A549 (cell line): ENCODE data around the gene NADK. TPM values are rescaled to one million over a fixed set of nuclear protein-coding genes. Genes with fewer than 3 reads are reported as not detected.

Source experiments
- ATAC-seq, 2 experiments: fragments of 200-7000 bp in 1 of 2; fragments of >200 bp in 1 of 2; cut with Nextera tagmentation in 1 of 2; cut with Tn5 transposase in 1 of 2; 3 replicates each; pipeline versions ENCODE4 v1.8.0 to v1.9.1; 2018 to 2020; ENCODE audit warnings: mild to moderate bottlenecking in 1 of 2, moderate library complexity in 1 of 2
- CTCF ChIA-PET: fragments of 300-600 bp; sonication (Branson Sonifier 250); formaldehyde crosslinking; extraction: SDS; loops from one replicate; lab custom pipeline; 2021; ENCODE audit warnings: antibody characterized with exemption, inconsistent platforms; lab: Yijun Ruan, JAX
- POLR2A ChIA-PET: fragments of 350-600 bp; formaldehyde crosslinking; extraction: SDS; loops from one replicate; lab custom pipeline; 2021; ENCODE audit warnings: antibody characterized with exemption, inconsistent platforms; lab: Yijun Ruan, JAX
- DNase-seq, 2 experiments: peaks; one replicate each; pipeline versions ENCODE4 v3.0.0 to v3.0.0-alpha.2; 2011 to 2016; ENCODE audit warnings: low read depth in 1 of 2, low spot score in 1 of 2
- FAIRE-seq: peaks from 2 replicates; lab custom pipeline; 2011; peaks lifted over from hg19 to GRCh38; lab: Jason Lieb, UNC
- H3K27ac ChIP-seq, 2 experiments: fragments of >200 bp; sonication (Bioruptor Twin); formaldehyde crosslinking; 3 replicates each; pipeline ENCODE4 v1.5.1; 2016 to 2017
- H3K4me1 ChIP-seq: fragments of >200 bp; sonication (Bioruptor Twin); formaldehyde crosslinking; 3 replicates; pipeline ENCODE4 v1.6.1; 2016
- H3K4me2 ChIP-seq: fragments of >200 bp; sonication (Bioruptor Twin); formaldehyde crosslinking; 3 replicates; pipeline ENCODE4 v1.6.1; 2016
- H3K4me3 ChIP-seq: fragments of >200 bp; sonication (Bioruptor Twin); formaldehyde crosslinking; 3 replicates; pipeline ENCODE4 v1.5.1; 2016
- H3K9me3 ChIP-seq: fragments of >200 bp; sonication (Bioruptor Twin); formaldehyde crosslinking; 3 replicates; pipeline ENCODE4 v1.6.1; 2016
- BCL3 ChIP-seq: fragments of >200 bp; sonication (Bioruptor Twin); formaldehyde crosslinking; IDR thresholded peaks from 3 replicates; pipeline ENCODE4 v1.6.1; 2016
- CBX2 ChIP-seq: fragments of 200-600 bp; sonication (generic); IDR thresholded peaks from 2 replicates; pipeline ENCODE4 v1.6.1; 2016; ENCODE audit warnings: low read depth, mild to moderate bottlenecking, borderline replicate concordance
- CBX8 ChIP-seq: fragments of 200-600 bp; sonication (generic); IDR thresholded peaks from 2 replicates; pipeline ENCODE4 v1.6.1; 2016
- CHD4 ChIP-seq: fragments of 200-600 bp; sonication (generic); IDR thresholded peaks from 2 replicates; pipeline ENCODE4 v1.6.1; 2016; ENCODE audit warnings: antibody characterized with exemption, mild to moderate bottlenecking, borderline replicate concordance
- CTCF ChIP-seq: fragments of >200 bp; sonication (Bioruptor Twin); formaldehyde crosslinking; IDR thresholded peaks from 3 replicates; pipeline ENCODE4 v1.5.1; 2016
- EHF ChIP-seq: fragments of 250-450 bp; sonication (Bioruptor Pico); IDR thresholded peaks from 2 replicates; pipeline ENCODE4 v1.5.0; 2020; ENCODE audit warnings: mild to moderate bottlenecking
- ELK1 ChIP-seq: fragments of 150-350 bp; IDR thresholded peaks from 2 replicates; pipeline ENCODE4 v1.6.1; 2014; ENCODE audit warnings: low read depth, mild to moderate bottlenecking, low read length
- FOSB ChIP-seq: fragments of 250-450 bp; sonication (Bioruptor Pico); IDR thresholded peaks from 2 replicates; pipeline ENCODE4 v1.5.0; 2020; ENCODE audit warnings: mild to moderate bottlenecking, moderate library complexity
- FOSL2 ChIP-seq, 2 experiments: fragments of 450-650 bp in 1 of 2; fragments of >200 bp in 1 of 2; sonication (Bioruptor Twin) in 1 of 2; formaldehyde crosslinking; IDR thresholded peaks; 2 replicates each; pipeline versions ENCODE4 v1.5.0 to v1.6.1; 2016 to 2020; ENCODE audit warnings: mild to moderate bottlenecking in 1 of 2, moderate library complexity in 1 of 2
- FOXS1 ChIP-seq: fragments of 250-450 bp; sonication (Bioruptor Pico); IDR thresholded peaks from 2 replicates; pipeline ENCODE4 v1.5.0; 2020; ENCODE audit warnings: mild to moderate bottlenecking, moderate library complexity
- GATA3 ChIP-seq: IDR thresholded peaks from 2 replicates; pipeline ENCODE4 v1.6.1; 2012; ENCODE audit warnings: borderline replicate concordance
- HOXB13 ChIP-seq: fragments of 250-450 bp; sonication (Bioruptor Pico); IDR thresholded peaks from 2 replicates; pipeline ENCODE4 v1.5.0; 2020; ENCODE audit warnings: low read depth, mild to moderate bottlenecking, moderate library complexity
- JUN ChIP-seq, 2 experiments: fragments of >200 bp; sonication (Bioruptor Twin); formaldehyde crosslinking; IDR thresholded peaks; 2 replicates in 1 of 2; 3 replicates in 1 of 2; pipeline ENCODE4 v1.6.1; 2016 to 2017
- MAFK ChIP-seq: fragments of 450-650 bp; IDR thresholded peaks from 2 replicates; pipeline ENCODE4 v1.6.1; 2014; ENCODE audit not compliant: partially characterized antibody
- MYC ChIP-seq: IDR thresholded peaks from 2 replicates; pipeline ENCODE4 v1.6.1; 2012; ENCODE audit warnings: mild to moderate bottlenecking, inconsistent platforms, low read length, improper control_type of control experiment, borderline replicate concordance
- NPAS2 ChIP-seq: fragments of 250-450 bp; sonication (Bioruptor Pico); IDR thresholded peaks from 2 replicates; pipeline ENCODE4 v1.8.0; 2022; ENCODE audit warnings: mild to moderate bottlenecking, moderate library complexity, borderline replicate concordance
- PBX3 ChIP-seq: IDR thresholded peaks from 2 replicates; pipeline ENCODE4 v1.6.1; 2012
- POLR2A ChIP-seq: IDR thresholded peaks from 2 replicates; pipeline ENCODE4 v1.6.1; 2012; ENCODE audit warnings: mild to moderate bottlenecking, low read length
- REST ChIP-seq: fragments of 200-600 bp; sonication (generic); IDR thresholded peaks from 2 replicates; pipeline ENCODE4 v1.6.1; 2016; ENCODE audit warnings: antibody characterized with exemption, mild to moderate bottlenecking, moderate library complexity
- SREBF2 ChIP-seq: fragments of 450-650 bp; IDR thresholded peaks from 2 replicates; pipeline ENCODE4 v1.6.1; 2014; ENCODE audit warnings: mild to moderate bottlenecking, moderate library complexity
- USF2 ChIP-seq: fragments of 450-650 bp; IDR thresholded peaks from 2 replicates; pipeline ENCODE4 v1.6.1; 2014; ENCODE audit warnings: antibody characterized with exemption
- ZSCAN20 ChIP-seq: fragments of 250-450 bp; sonication (Bioruptor Pico); IDR thresholded peaks from 2 replicates; pipeline ENCODE4 v1.8.0; 2022; ENCODE audit warnings: mild to moderate bottlenecking, moderate library complexity
- WGBS: methylation state at CpG from one replicate; pipeline ENCODE4 v1.1.6; 2017; ENCODE audit errors: missing lambda C conversion rate; 5-methylcytosine and 5-hydroxymethylcytosine counted together
- polyA plus RNA-seq, 4 experiments: library from polyadenylated mRNA; depleted of rRNA in 3 of 4; stranded (reverse); fragments of >200 nt; fragmentation: RNase III in 1 of 4; extraction: RNeasy Plus Mini Kit Qiagen cat#74134 plus additional on column Dnase treatment in 1 of 4; gene quantifications; 2 replicates in 3 of 4; 3 replicates in 1 of 4; pipeline ENCODE4 v1.2.3, GENCODE V29; 2011 to 2017

Gene NADK
- polyA plus RNA-seq, 2 of the 4 experiments (the other 2 are of a cell fraction): 35.8 to 38.4 TPM

GRCh38 chr1:1797731-1798341, 19.6 kb upstream of the NADK start:
- Histone ChIP-seq H3K4me1 (no peaks in the 10 kb centered on the region), H3K27ac (no peak overlapping the region), H3K9me3 (no peaks in the 10 kb centered on the region), H3K4me3 (no peak overlapping the region), H3K4me2 (no peak overlapping the region)
- DNase-seq: no peak
- TF ChIP-seq FOSB (CRISPR knock-in tag) (no peak), MAFK (no peak), NPAS2 (CRISPR knock-in tag) (no peak), BCL3 (no peak), PBX3 (no peak), CBX2 (no peak)
- 98% methylated on average over 11 of the region's 11 CpGs for WGBS
- ATAC-seq: no peak
- FAIRE-seq: no peak
- ChIA-PET POLR2A (no interaction called here), CTCF (interaction anchor here (1.0 kb wide), 1 partner anchor 108 kb away, joined by 3 read pairs; no protein-coding TSS in a partner anchor)

GRCh38 chr1:1796466-1796865, 18.2 kb upstream of the NADK start:
- DNase-seq (no peak), FAIRE-seq (no peak), ATAC-seq (peak in 1 of 2 experiments; percentile 54; a peak in 3 of 6 replicates)
- 85% methylated on average over 5 of the region's 5 CpGs for WGBS
- POLR2A ChIA-PET: no interaction called here
- H3K4me1 ChIP-seq: no peaks in the 10 kb centered on the region
- H3K4me2 ChIP-seq: no peak overlapping the region
- H3K27ac ChIP-seq: no peak overlapping the region
- no peak overlapping the region for H3K4me3 ChIP-seq
- CTCF ChIA-PET: interaction anchor here (1.3 kb wide), 1 partner anchor 108 kb away, joined by 3 read pairs; no protein-coding TSS in a partner anchor
- TF ChIP-seq CTCF: no peak
- no peak for TF ChIP-seq USF2
- TF ChIP-seq ELK1: no peak
- TF ChIP-seq CBX2: no peak
- no peak for TF ChIP-seq POLR2A
- TF ChIP-seq SREBF2: no peak
- TF ChIP-seq FOSL2 (IDR thresholded peaks at IDR 0.05): no peak
- TF ChIP-seq FOSL2 (CRISPR knock-in tag; IDR thresholded peaks at IDR 0.05): no peak
- TF ChIP-seq EHF (CRISPR knock-in tag): no peak
- TF ChIP-seq JUN (IDR thresholded peaks at IDR 0.05): no peak
- TF ChIP-seq REST: no peak
- TF ChIP-seq NPAS2 (CRISPR knock-in tag): no peak
- no peak for TF ChIP-seq GATA3
- no peak for TF ChIP-seq FOXS1 (CRISPR knock-in tag)
- no peak for TF ChIP-seq CBX8
- no peak for TF ChIP-seq CHD4
- TF ChIP-seq HOXB13 (CRISPR knock-in tag): no peak
- no peak for TF ChIP-seq MYC
- TF ChIP-seq ZSCAN20: no peak
- H3K9me3 ChIP-seq: no peaks in the 10 kb centered on the region
